ENCODE data around the gene ADGRB2.

ADGRB2 gene

GRCh38 chr1:31793586-31794285, 29.6 kb upstream of the ADGRB2 start:
- DNase-seq (ENCODE audit: low read depth), result no peak

GRCh38 chr1:31793086-31793485, 28.9 kb upstream of the ADGRB2 start:
- DNase-seq (ENCODE audit: low read depth), result no peak

GRCh38 chr1:31792541-31792940, 28.4 kb upstream of the ADGRB2 start:
- no peak for DNase-seq (ENCODE audit: low read depth)

- no peak for DNase-seq (ENCODE audit: low read depth)
These were observed 28.0 kb upstream of the ADGRB2 start for GRCh38 chr1:31792116-31792515.

GRCh38 chr1:31791131-31791858, 27.2 kb upstream of the ADGRB2 start:
- no peak for DNase-seq (ENCODE audit: low read depth)

GRCh38 chr1:31790641-31791091, 26.5 kb upstream of the ADGRB2 start:
- DNase-seq (ENCODE audit: low read depth), result no peak

GRCh38 chr1:31790140-31790539, 26.0 kb upstream of the ADGRB2 start:
- no peak for DNase-seq (ENCODE audit: low read depth)

- peak; percentile 92 for DNase-seq (ENCODE audit: low read depth)
These were observed 25.3 kb upstream of the ADGRB2 start for GRCh38 chr1:31789259-31790065.

GRCh38 chr1:31788825-31789256, 24.7 kb upstream of the ADGRB2 start:
- no peak for DNase-seq (ENCODE audit: low read depth)

- DNase-seq (ENCODE audit: low read depth), result peak; percentile 81
These were observed 24.1 kb upstream of the ADGRB2 start for GRCh38 chr1:31788138-31788824.

GRCh38 chr1:31787786-31788137, 23.6 kb upstream of the ADGRB2 start:
- DNase-seq (ENCODE audit: low read depth), result no peak

- no peak for DNase-seq (ENCODE audit: low read depth)
These were observed 23.1 kb upstream of the ADGRB2 start for GRCh38 chr1:31787261-31787660.

GRCh38 chr1:31786366-31787060, 22.4 kb upstream of the ADGRB2 start:
- DNase-seq (ENCODE audit: low read depth), result no peak

GRCh38 chr1:31785947-31786290, 21.8 kb upstream of the ADGRB2 start:
- DNase-seq (ENCODE audit: low read depth), result no peak

GRCh38 chr1:31785020-31785946, 21.1 kb upstream of the ADGRB2 start:
- no peak for DNase-seq (ENCODE audit: low read depth)

- DNase-seq (ENCODE audit: low read depth), result no peak
These were observed 20.3 kb upstream of the ADGRB2 start for GRCh38 chr1:31784356-31785019.

- no peak for DNase-seq (ENCODE audit: low read depth)
These were observed 19.7 kb upstream of the ADGRB2 start for GRCh38 chr1:31783846-31784245.

- DNase-seq (ENCODE audit: low read depth), result no peak
These were observed 18.6 kb upstream of the ADGRB2 start for GRCh38 chr1:31782421-31783410.

Measured in T follicular helper cell (primary cell).